PC-9 (cell line): ENCODE results near the gene AEBP1. TPM values are rescaled to one million over a fixed set of nuclear protein-coding genes. Genes with fewer than 3 reads are reported as not detected.

Experiments
- BruUV-seq: library from RNA; stranded (reverse); fragments of 400-500 nt; replicated peaks from 2 replicates; lab custom pipeline; 2021; lab: Mats Ljungman, UMichigan
- CTCF ChIA-PET: fragments of 300-600 bp; sonication (Branson Sonifier 250); formaldehyde crosslinking; loops from one replicate; lab custom pipeline; 2022; ENCODE audit warnings: antibody characterized with exemption; lab: Charles Lee
- POLR2A ChIA-PET: fragments of 300-600 bp; sonication (Branson Sonifier 250); formaldehyde crosslinking; loops from one replicate; lab custom pipeline; 2022; ENCODE audit warnings: antibody characterized with exemption; ENCODE audit not compliant: unreplicated experiment; lab: Charles Lee
- DNase-seq, 2 experiments: peaks; one replicate each; pipeline versions ENCODE4 v3.0.0 to v3.0.0-alpha.2; 2015 to 2022; ENCODE audit warnings: mixed read lengths in 1 of 2
- H2AFZ ChIP-seq: fragments of 200-600 bp; sonication (generic); 2 replicates; pipeline ENCODE4 v1.8.1; 2017; ENCODE audit warnings: antibody characterized with exemption
- H3F3A ChIP-seq: fragments of 200-600 bp; sonication (generic); 2 replicates; pipeline ENCODE4 v1.8.1; 2017; ENCODE audit warnings: antibody characterized with exemption, mild to moderate bottlenecking, low read depth; ENCODE audit not compliant: insufficient read depth
- H3K27ac ChIP-seq: fragments of 200-600 bp; sonication (generic); 2 replicates; pipeline ENCODE4 v1.6.1; 2016; ENCODE audit warnings: mixed run types
- H3K27me3 ChIP-seq: fragments of 200-600 bp; sonication (generic); 2 replicates; pipeline ENCODE4 v1.6.1; 2016; ENCODE audit warnings: low read depth, mixed run types; ENCODE audit not compliant: insufficient read depth
- H3K36me3 ChIP-seq: fragments of 200-600 bp; sonication (generic); 2 replicates; pipeline ENCODE4 v1.6.1; 2016; ENCODE audit warnings: low read depth, mixed run types
- H3K4me1 ChIP-seq: fragments of 200-600 bp; sonication (generic); replicated peaks from 2 replicates; pipeline ENCODE4 v1.6.1; 2016; ENCODE audit warnings: mixed run types; ENCODE audit not compliant: insufficient read depth
- H3K4me2 ChIP-seq: fragments of 200-600 bp; sonication (generic); 2 replicates; pipeline ENCODE4 v1.6.1; 2017; ENCODE audit warnings: mixed run types
- H3K4me3 ChIP-seq: fragments of 200-600 bp; sonication (generic); 2 replicates; pipeline ENCODE4 v1.6.1; 2016; ENCODE audit warnings: mixed run types
- H3K79me2 ChIP-seq: fragments of 200-600 bp; sonication (generic); 2 replicates; pipeline ENCODE4 v1.6.1; 2017; ENCODE audit warnings: low read depth, mixed run types
- H3K9me2 ChIP-seq: fragments of 200-600 bp; sonication (generic); 2 replicates; pipeline ENCODE4 v1.8.1; 2017; ENCODE audit warnings: mild to moderate bottlenecking; ENCODE audit not compliant: insufficient read depth
- H3K9me3 ChIP-seq: fragments of 200-600 bp; sonication (generic); 2 replicates; pipeline ENCODE4 v1.8.1; 2016; ENCODE audit warnings: low read depth; ENCODE audit not compliant: insufficient read depth
- H4K20me1 ChIP-seq: fragments of 200-600 bp; sonication (generic); 2 replicates; pipeline ENCODE4 v1.8.1; 2017; ENCODE audit not compliant: insufficient read depth
- EZH2 ChIP-seq: fragments of 200-600 bp; sonication (generic); IDR thresholded peaks from 2 replicates; pipeline ENCODE4 v1.8.0; 2017; ENCODE audit warnings: antibody characterized with exemption, low read depth
- intact Hi-C: fragments of 100-400 bp; cut with micrococcal nuclease; formaldehyde crosslinking; loops from one replicate; pipeline ENCODE4 v1.10.0; 2022; ENCODE audit not compliant: unreplicated experiment
- total RNA-seq: library from RNA; stranded (reverse); gene quantifications from 2 replicates; pipeline ENCODE4 v1.2.3, GENCODE V29; 2021
- TF ChIP-seq, protein P1 (sequence below): fragments of 200-600 bp; sonication (generic); conservative IDR thresholded peaks from 2 replicates; pipeline ENCODE4 v1.6.1; 2017; ENCODE audit warnings: mixed run types, antibody characterized with exemption, mild to moderate bottlenecking, moderate library complexity

AEBP1 gene
- total RNA-seq, 1 experiment from 2014 or later, result 0.33 TPM

DNA sequence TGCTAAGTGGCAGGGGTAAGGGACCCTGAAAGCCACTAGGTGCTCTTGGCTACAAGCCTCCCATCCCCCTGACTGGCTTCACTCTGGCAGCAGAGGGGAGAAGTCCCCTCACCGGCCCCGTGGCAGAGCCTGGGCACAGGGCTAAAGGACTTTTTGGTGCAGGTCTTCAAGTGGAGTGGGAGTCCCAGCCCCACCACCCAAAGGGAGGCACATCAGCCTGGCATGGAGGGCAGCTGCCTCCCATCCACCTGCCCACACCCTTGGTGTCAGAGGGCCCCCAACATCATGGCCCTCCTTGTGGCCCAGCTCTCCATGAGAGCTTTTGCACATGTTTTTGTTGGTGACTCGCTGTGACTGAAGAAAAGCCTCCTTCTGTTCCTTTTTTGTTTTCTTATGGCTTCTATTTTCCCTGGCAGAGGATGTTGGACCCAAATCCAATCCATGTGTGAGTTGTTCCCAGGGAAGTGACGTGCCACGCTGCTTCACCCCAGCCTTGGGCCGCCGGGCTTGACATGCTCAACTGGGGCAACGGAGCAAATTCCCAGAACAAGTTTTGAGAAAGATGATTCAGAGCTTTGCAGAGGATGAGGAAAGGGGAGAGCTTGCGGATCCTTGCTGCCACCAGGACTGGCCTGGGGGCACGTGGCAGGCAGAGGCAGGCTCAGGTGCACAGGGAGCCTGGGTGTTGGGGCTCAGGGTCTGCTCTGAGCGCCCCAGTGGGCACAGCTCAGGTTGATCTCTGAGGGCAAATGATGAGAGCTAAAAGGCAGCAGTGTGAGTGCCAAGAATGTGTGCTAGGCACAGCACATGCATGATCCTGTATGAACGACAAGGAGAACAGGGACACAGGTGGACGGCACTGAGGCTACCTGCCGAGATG is 1.9 kb upstream of the AEBP1 start:
- H3K27ac ChIP-seq, result no peak overlapping the region
- H3K9me2 ChIP-seq, result no peaks in the 10 kb centered on the region
- no peaks in the 10 kb centered on the region for H3K36me3 ChIP-seq
- intact Hi-C loops, result no loop called here
- ChIA-PET POLR2A (interaction anchor here (0.6 kb wide), 1 partner anchor 760 kb away, joined by 4 read pairs; no protein-coding TSS in a partner anchor), CTCF (no interaction called here)
- no peaks in the 10 kb centered on the region for H4K20me1 ChIP-seq
- H3K9me3 ChIP-seq, result no peaks in the 10 kb centered on the region
- DNase-seq, result no peak
- no TSS peak for BruUV-seq
- TF ChIP-seq, protein P1, sequence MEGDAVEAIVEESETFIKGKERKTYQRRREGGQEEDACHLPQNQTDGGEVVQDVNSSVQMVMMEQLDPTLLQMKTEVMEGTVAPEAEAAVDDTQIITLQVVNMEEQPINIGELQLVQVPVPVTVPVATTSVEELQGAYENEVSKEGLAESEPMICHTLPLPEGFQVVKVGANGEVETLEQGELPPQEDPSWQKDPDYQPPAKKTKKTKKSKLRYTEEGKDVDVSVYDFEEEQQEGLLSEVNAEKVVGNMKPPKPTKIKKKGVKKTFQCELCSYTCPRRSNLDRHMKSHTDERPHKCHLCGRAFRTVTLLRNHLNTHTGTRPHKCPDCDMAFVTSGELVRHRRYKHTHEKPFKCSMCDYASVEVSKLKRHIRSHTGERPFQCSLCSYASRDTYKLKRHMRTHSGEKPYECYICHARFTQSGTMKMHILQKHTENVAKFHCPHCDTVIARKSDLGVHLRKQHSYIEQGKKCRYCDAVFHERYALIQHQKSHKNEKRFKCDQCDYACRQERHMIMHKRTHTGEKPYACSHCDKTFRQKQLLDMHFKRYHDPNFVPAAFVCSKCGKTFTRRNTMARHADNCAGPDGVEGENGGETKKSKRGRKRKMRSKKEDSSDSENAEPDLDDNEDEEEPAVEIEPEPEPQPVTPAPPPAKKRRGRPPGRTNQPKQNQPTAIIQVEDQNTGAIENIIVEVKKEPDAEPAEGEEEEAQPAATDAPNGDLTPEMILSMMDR, result no peak
- no peak for TF ChIP-seq EZH2
- no peak overlapping the region for H3K4me2 ChIP-seq
- no peaks in the 10 kb centered on the region for H3K27me3 ChIP-seq
- H3K4me1 ChIP-seq, result 0 out of 2 replicates have a peak, but pooled peaks cover 7% of the 10 kb centered on the region
- peaks cover 5% of the 10 kb centered on the region; the same call in 1 of the 2 replicates for H3F3A ChIP-seq
- H2AFZ ChIP-seq, result no peak overlapping the region
- no peak overlapping the region for H3K4me3 ChIP-seq
- H3K79me2 ChIP-seq, result no peaks in the 10 kb centered on the region

DNA sequence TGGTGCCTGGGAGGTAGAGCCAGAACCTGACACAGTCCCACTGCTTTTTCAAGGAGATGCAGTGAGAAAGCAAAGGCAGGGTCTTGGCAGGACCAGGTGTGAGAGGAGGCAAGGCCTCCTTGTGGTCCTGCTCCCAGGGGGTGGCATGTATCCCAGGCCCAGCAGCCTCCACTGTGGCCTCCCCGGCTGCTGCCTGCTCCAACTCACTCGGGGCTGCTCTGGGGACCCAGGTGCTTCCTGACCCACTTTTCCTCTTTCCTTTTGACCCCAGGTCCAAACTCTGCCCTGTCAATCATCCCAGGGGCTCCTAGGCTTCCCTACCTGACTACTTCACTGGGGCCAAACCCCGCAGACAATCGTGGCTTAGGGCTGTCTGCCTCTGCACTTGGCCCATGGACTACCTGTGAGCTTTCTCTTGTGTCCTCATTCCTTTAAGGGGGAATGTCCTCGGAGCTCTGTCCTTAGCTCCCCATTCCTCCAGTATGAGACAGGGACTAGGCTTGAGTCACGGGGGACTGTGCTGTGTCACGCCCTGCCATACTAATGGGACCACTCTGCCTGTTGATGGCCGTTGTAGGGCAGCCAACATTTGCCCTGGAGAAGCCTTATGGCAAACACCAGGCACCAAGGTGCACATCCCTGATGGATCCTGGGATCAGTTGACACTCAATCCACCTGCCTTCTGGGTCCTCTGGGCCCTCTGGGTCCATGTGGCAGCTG is 1.1 kb upstream of the AEBP1 start:
- Histone ChIP-seq H3K36me3 (no peaks in the 10 kb centered on the region), H3K9me2 (no peaks in the 10 kb centered on the region), H3K27me3 (no peaks in the 10 kb centered on the region), H3K79me2 (no peaks in the 10 kb centered on the region), H3F3A (peaks cover 5% of the 10 kb centered on the region; the same call in 1 of the 2 replicates), H3K4me1 (0 out of 2 replicates have a peak, but pooled peaks cover 7% of the 10 kb centered on the region), H3K4me3 (no peak overlapping the region), H2AFZ (no peak overlapping the region), H3K4me2 (no peak overlapping the region), H4K20me1 (no peaks in the 10 kb centered on the region), H3K9me3 (no peaks in the 10 kb centered on the region), H3K27ac (no peak overlapping the region)
- BruUV-seq, result no TSS peak
- DNase-seq, result no peak
- intact Hi-C loops, result no loop called here
- ChIA-PET POLR2A (no interaction called here), CTCF (no interaction called here)
- TF ChIP-seq, protein P1, result no peak
- no peak for TF ChIP-seq EZH2

DNA sequence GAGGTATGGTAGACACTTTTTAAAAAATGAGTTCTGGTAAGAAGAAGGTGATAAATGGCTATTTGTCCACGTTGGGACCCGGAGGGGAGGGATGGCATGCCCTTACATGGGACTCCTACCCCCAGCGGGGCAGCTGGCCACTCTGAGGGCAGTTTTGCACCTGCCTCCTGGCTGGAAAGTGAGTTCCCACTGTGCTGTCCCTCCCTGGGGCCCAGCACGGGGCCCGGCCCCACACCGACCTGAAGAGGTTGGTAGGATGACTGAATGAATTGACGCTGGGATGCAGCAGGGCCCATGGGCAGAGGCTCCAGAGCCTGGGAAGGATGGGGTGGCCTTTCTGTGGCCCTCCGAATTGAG is 601 bp upstream of the AEBP1 start:
- CTCF ChIA-PET, result no interaction called here
- POLR2A ChIA-PET, result no interaction called here
- H2AFZ ChIP-seq, result no peak overlapping the region
- TF ChIP-seq, protein P1, result no peak
- TF ChIP-seq EZH2, result no peak
- no peaks in the 10 kb centered on the region for H3K36me3 ChIP-seq
- no peak overlapping the region for H3K4me3 ChIP-seq
- H4K20me1 ChIP-seq, result no peaks in the 10 kb centered on the region
- no peak for DNase-seq
- H3F3A ChIP-seq, result peaks cover 5% of the 10 kb centered on the region; the same call in 1 of the 2 replicates
- no TSS peak for BruUV-seq
- H3K27ac ChIP-seq, result no peak overlapping the region
- H3K9me2 ChIP-seq, result no peaks in the 10 kb centered on the region
- no peaks in the 10 kb centered on the region for H3K9me3 ChIP-seq
- H3K27me3 ChIP-seq, result no peaks in the 10 kb centered on the region
- no peaks in the 10 kb centered on the region for H3K79me2 ChIP-seq
- H3K4me1 ChIP-seq, result 0 out of 2 replicates have a peak, but pooled peaks cover 7% of the 10 kb centered on the region
- intact Hi-C loops, result no loop called here
- no peak overlapping the region for H3K4me2 ChIP-seq
